Measurements from ENCODE around the gene DHRS13. TPM values are rescaled to one million over a fixed set of nuclear protein-coding genes. Genes with fewer than 3 reads are reported as not detected.

DHRS13 gene
- total RNA-seq, 2 experiments from 2014 or later, result 18.0 to 20.6 TPM

DNA sequence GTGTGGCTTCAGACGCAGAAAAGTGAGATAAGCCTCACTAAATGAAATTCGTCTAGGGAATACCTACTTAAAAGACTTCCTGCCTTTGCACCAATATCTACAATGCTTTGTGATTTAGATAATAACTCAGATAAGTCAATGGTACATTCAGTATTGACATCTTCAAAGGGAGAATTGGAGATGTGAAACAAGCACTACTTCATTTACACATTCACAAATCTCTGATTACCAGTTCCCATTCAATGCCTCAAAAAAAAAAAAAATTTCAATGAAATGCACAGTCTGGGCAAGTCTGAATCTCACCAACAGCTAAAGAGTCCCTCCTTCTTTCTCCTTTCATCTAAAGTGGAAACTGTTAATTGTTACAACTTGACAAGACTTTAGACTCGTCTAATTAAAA lies 44.8 kb upstream of the DHRS13 start:
- H3K4me1 Mint-ChIP-seq (ENCODE audit: low read depth), result peaks cover 59% of the 10 kb centered on the region
- H3K4me3 Mint-ChIP-seq, result peak overlapping the region; percentile 95
- ChIA-PET POLR2A (interaction anchor here (0.7 to 1.2 kb wide), 2 partner anchors 38 to 174 kb away, joined by 4 read pairs; no protein-coding TSS in a partner anchor), CTCF (interaction anchor here (0.7 to 7.3 kb wide), 4 partner anchors 8 to 220 kb away, joined by 3 to 130 read pairs (median 5); partner anchors contain the start of genes NEK8 and TLCD1)
- peaks cover 46% of the 10 kb centered on the region for H3K36me3 Mint-ChIP-seq
- no peak for DNase-seq
- H3K27me3 Mint-ChIP-seq, result no peaks in the 10 kb centered on the region
- no peaks in the 10 kb centered on the region for H3K9me3 Mint-ChIP-seq
- intact Hi-C loops (cut with micrococcal nuclease), result loop anchor here (2.0 kb wide), 1 partner anchor 137 kb away; no protein-coding TSS in a partner anchor
- H3K27ac Mint-ChIP-seq, result peak overlapping the region; percentile 96

DNA sequence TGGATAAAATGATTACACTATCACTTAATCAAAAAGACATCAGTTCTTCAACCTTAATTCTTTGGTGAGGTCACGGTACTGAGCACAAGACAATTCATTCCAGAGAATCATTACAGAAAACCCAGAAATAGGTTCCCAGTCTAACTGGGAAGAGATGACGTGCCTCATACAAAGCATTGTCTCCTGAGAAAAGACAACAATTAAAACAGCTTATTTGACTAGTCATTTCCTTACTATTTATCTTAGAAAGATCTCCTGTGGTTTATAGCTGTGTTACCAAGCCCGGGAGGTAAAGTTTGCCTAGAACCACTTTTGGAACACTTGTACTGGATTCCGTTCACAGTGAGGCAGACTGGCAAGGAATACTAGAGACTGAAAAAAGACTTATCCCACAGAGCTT lies 43.4 kb upstream of the DHRS13 start:
- ChIA-PET POLR2A (interaction anchor here (0.6 to 1.2 kb wide), 5 partner anchors 8 to 219 kb away, joined by 3 to 5 read pairs (median 3); no protein-coding TSS in a partner anchor), CTCF (interaction anchor here (0.7 to 4.3 kb wide), 9 partner anchors 11 to 219 kb away, joined by 3 to 27 read pairs (median 3); partner anchors contain the start of genes DHRS13, NEK8 and TLCD1)
- H3K4me3 Mint-ChIP-seq, result peak overlapping the region; percentile 36
- H3K36me3 Mint-ChIP-seq, result peaks cover 50% of the 10 kb centered on the region
- H3K4me1 Mint-ChIP-seq (ENCODE audit: low read depth), result peaks cover 68% of the 10 kb centered on the region
- H3K27me3 Mint-ChIP-seq, result no peaks in the 10 kb centered on the region
- intact Hi-C loops (cut with micrococcal nuclease), result loop anchor here (1.0 to 2.0 kb wide), 3 partner anchors 20 to 219 kb away; no protein-coding TSS in a partner anchor
- H3K9me3 Mint-ChIP-seq, result no peaks in the 10 kb centered on the region
- no peak for DNase-seq
- peak overlapping the region; percentile 68 for H3K27ac Mint-ChIP-seq

DNA sequence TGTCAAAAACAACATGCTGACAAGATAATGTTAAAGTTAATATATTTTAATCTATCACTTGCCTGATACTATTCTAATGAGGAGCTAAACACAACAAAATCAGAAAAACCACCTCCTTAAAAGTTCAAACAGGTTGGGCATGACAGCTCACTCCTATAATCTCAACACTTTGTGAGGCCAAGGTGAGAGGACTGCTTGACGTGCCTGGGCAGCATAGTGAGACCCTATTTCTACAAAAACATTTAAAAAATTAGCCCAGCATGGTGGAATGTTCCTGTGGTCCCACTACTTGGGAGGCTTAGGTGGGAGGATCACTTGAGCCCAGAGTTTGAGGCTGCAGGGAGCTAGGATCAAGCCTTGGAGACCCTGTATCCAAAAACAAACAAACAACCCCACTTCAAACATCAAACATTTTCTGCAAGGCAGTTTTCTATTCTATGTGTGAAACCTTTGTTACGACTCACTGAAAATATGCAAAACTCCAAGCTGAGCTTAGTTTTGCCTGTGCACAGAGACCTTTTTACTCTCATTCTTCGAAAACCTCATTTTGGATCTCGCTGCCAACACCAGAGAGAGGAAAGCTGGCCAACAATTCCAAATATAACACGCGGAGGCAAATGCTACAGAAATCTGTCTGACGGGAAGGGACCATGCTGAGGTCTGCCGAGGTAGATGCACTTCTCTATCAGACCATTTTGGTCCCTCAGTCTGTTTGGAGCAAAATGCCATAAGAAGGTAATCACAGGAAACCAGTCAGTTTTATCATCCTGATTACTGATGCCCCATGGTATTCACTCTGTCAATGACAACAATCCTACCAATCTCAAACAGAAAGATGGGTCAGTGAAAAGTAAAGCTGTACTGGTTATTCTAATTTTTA lies 42.2 kb upstream of the DHRS13 start:
- intact Hi-C loops (cut with micrococcal nuclease), result no loop called here
- Mint-ChIP-seq H3K27ac (peak overlapping the region; percentile 68), H3K36me3 (peaks cover 45% of the 10 kb centered on the region), H3K27me3 (no peaks in the 10 kb centered on the region), H3K9me3 (no peaks in the 10 kb centered on the region), H3K4me3 (no peak overlapping the region), H3K4me1 (ENCODE audit: low read depth) (peaks cover 79% of the 10 kb centered on the region)
- POLR2A ChIA-PET, result no interaction called here
- DNase-seq, result no peak
- CTCF ChIA-PET, result interaction anchor here (1.1 to 4.3 kb wide), 6 partner anchors 9 to 218 kb away, joined by 3 to 27 read pairs (median 7); partner anchors contain the start of genes DHRS13, NEK8 and TLCD1

DNA sequence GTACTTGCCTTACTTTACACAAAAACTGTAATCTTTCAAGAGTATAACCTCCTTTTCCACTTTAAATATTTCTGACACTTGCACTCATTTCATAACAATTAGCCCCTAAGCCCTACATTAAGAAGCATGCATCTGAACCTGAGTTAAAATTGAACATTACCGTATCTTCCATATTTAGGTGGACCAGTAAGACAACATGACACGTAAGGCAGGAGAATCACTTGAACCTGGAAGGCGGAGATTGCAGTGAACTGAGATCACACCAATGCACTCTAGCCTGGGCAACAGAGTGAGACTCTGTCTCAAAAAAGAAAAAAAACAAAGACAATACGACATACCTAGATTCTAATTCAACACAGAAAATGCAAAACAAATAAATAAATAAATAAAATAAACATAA lies 41.5 kb upstream of the DHRS13 start:
- Mint-ChIP-seq H3K4me1 (ENCODE audit: low read depth) (peaks cover 86% of the 10 kb centered on the region), H3K27ac (peak overlapping the region; percentile 30), H3K4me3 (no peak overlapping the region), H3K36me3 (peaks cover 44% of the 10 kb centered on the region), H3K27me3 (no peaks in the 10 kb centered on the region), H3K9me3 (no peaks in the 10 kb centered on the region)
- intact Hi-C loops (cut with micrococcal nuclease), result no loop called here
- ChIA-PET POLR2A (interaction anchor here (0.8 kb wide), 1 partner anchor 47 kb away, joined by 3 read pairs; the partner anchor contains the start of gene FLOT2), CTCF (interaction anchor here (1.1 to 4.3 kb wide), 7 partner anchors 9 to 217 kb away, joined by 3 to 27 read pairs (median 5); partner anchors contain the start of genes DHRS13, NEK8 and TLCD1)
- DNase-seq, result no peak

DNA sequence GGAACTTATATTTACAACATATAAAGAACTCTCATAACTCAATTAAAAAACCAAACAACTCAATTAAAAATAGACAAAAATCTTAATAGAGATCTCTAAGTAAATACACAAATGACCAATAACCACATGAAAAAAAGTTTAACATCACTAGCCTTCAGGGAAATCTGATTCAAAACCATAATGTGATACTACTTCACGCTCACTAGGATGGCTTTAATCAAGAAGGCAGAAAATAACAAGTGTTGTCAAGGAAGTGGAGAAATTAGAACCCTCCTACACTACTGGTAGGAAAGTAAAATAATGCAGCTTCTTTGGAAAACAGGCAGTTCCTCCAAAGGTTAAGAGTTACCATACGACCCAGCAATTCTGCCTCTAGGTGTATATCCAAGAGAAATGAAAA lies 40.0 kb upstream of the DHRS13 start:
- H3K27me3 Mint-ChIP-seq, result no peaks in the 10 kb centered on the region
- peaks cover 29% of the 10 kb centered on the region for H3K36me3 Mint-ChIP-seq
- ChIA-PET POLR2A (interaction anchor here (0.9 kb wide), 1 partner anchor 216 kb away, joined by 3 read pairs; no protein-coding TSS in a partner anchor), CTCF (interaction anchor here (1.6 to 4.3 kb wide), 3 partner anchors 40 to 215 kb away, joined by 3 to 27 read pairs (median 14); partner anchors contain the start of genes DHRS13, NEK8 and TLCD1)
- H3K27ac Mint-ChIP-seq, result no peak overlapping the region
- H3K9me3 Mint-ChIP-seq, result no peaks in the 10 kb centered on the region
- H3K4me1 Mint-ChIP-seq (ENCODE audit: low read depth), result peaks cover 87% of the 10 kb centered on the region
- intact Hi-C loops (cut with micrococcal nuclease), result no loop called here
- no peak overlapping the region for H3K4me3 Mint-ChIP-seq
- DNase-seq, result no peak

DNA sequence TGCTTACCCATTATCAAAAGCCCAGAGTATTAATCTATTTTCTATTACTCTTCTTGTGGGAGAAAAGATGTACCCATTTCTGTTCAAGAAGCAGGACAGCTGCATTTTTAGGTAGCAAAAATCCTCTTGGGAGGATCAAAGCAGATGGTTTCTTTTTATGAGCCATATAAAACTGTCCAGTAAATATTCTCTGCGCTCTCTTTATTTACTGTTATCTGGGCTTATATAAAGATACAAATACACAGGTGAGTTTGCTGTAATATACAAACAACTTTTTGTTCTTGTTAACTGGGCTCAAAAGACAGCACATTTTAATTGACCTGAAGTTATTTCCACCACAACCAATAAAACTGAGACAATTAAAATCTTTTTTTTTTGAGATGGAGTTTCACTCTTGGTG lies 38.4 kb upstream of the DHRS13 start:
- Mint-ChIP-seq H3K4me1 (ENCODE audit: low read depth) (peaks cover 86% of the 10 kb centered on the region), H3K36me3 (peaks cover 25% of the 10 kb centered on the region), H3K9me3 (no peaks in the 10 kb centered on the region), H3K27me3 (no peaks in the 10 kb centered on the region), H3K27ac (no peak overlapping the region), H3K4me3 (no peak overlapping the region)
- intact Hi-C loops (cut with micrococcal nuclease), result no loop called here
- DNase-seq, result no peak
- ChIA-PET POLR2A (no interaction called here), CTCF (interaction anchor here (0.5 to 1.6 kb wide), 5 partner anchors 11 to 210 kb away, joined by 3 to 6 read pairs (median 5); no protein-coding TSS in a partner anchor)

DNA sequence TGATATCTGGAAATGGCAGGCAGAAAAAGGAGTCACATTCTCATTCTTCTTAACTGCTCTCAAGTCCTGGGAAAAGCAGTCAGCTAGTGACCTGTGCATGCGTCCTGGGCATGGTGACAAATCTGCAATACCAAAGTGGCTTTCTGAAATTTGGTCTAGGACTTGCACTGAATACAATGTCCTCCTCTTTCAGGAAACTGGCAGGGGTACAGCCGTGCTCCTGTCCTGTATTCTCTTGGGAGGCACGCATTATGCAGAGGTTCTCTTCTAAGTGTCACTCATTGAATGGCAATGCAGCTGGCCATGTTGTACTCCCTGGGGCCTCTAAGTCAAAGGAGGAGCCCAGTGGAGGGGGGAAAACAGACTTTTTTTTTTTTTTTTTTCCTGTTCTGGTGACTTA lies 37.8 kb upstream of the DHRS13 start:
- no peak for DNase-seq
- H3K4me3 Mint-ChIP-seq, result no peak overlapping the region
- ChIA-PET CTCF (interaction anchor here (0.5 to 2.3 kb wide), 6 partner anchors 9 to 209 kb away, joined by 3 to 8 read pairs (median 6); no protein-coding TSS in a partner anchor), POLR2A (interaction anchor here (0.6 kb wide), 1 partner anchor 11 kb away, joined by 5 read pairs; the partner anchor contains the start of gene PHF12)
- peaks cover 25% of the 10 kb centered on the region for H3K36me3 Mint-ChIP-seq
- H3K4me1 Mint-ChIP-seq (ENCODE audit: low read depth), result peaks cover 86% of the 10 kb centered on the region
- peak overlapping the region; percentile 64 for H3K27ac Mint-ChIP-seq
- intact Hi-C loops (cut with micrococcal nuclease), result no loop called here
- no peaks in the 10 kb centered on the region for H3K27me3 Mint-ChIP-seq
- no peaks in the 10 kb centered on the region for H3K9me3 Mint-ChIP-seq

DNA sequence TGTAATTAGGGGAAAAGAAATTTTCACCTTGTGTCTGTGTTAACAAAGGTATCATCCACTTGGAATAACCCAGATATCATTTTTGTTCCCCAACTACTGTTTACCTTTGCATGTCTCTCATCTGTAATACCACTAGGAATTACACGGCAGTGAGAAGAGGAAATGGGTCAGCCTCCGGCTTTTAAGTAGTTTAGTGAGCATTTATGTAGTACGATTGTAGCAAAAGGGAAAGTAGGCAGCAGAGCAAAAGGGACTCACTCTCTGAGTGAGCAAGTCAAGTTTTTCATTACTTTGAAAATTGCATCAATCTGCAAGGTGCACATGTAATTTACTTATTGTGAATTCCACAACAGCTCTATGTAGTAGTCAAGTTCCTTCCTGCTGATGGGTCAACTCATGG lies 37.3 kb upstream of the DHRS13 start:
- H3K4me3 Mint-ChIP-seq, result no peak overlapping the region
- intact Hi-C loops (cut with micrococcal nuclease), result no loop called here
- H3K9me3 Mint-ChIP-seq, result no peaks in the 10 kb centered on the region
- POLR2A ChIA-PET, result interaction anchor here (0.6 kb wide), 1 partner anchor 11 kb away, joined by 5 read pairs; the partner anchor contains the start of gene PHF12
- H3K4me1 Mint-ChIP-seq (ENCODE audit: low read depth), result peaks cover 84% of the 10 kb centered on the region
- CTCF ChIA-PET, result interaction anchor here (0.6 to 2.3 kb wide), 5 partner anchors 9 to 177 kb away, joined by 3 to 8 read pairs (median 5); no protein-coding TSS in a partner anchor
- no peaks in the 10 kb centered on the region for H3K27me3 Mint-ChIP-seq
- peaks cover 25% of the 10 kb centered on the region for H3K36me3 Mint-ChIP-seq
- peak overlapping the region; percentile 64 for H3K27ac Mint-ChIP-seq
- DNase-seq, result no peak

DNA sequence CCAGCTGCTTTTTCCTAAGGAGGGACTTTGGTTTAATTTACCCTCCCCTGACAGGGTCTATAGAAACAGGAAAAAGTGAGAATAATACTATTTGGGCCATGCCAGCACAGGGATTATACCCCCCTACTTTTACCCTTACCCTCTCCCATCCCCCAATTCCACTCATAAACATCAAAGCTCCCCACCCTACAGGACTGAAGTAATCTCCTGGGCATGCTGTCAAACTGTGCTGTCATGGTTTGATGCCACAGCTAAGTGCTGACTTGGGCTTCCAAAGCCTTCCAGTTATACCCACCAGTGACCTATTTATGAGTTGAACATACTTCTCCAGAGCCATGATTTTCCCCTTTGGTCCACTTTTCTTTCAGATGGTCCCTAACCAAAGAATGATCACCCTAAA lies 35.7 kb upstream of the DHRS13 start:
- H3K4me1 Mint-ChIP-seq (ENCODE audit: low read depth), result peaks cover 79% of the 10 kb centered on the region
- no peak overlapping the region for H3K4me3 Mint-ChIP-seq
- no peak overlapping the region for H3K27ac Mint-ChIP-seq
- intact Hi-C loops (cut with micrococcal nuclease), result no loop called here
- H3K27me3 Mint-ChIP-seq, result no peaks in the 10 kb centered on the region
- DNase-seq, result no peak
- H3K9me3 Mint-ChIP-seq, result no peaks in the 10 kb centered on the region
- H3K36me3 Mint-ChIP-seq, result peaks cover 17% of the 10 kb centered on the region
- POLR2A ChIA-PET, result interaction anchor here (1.0 to 1.3 kb wide), 2 partner anchors 8 to 11 kb away, joined by 3 to 4 read pairs; no protein-coding TSS in a partner anchor
- CTCF ChIA-PET, result interaction anchor here (1.0 to 2.3 kb wide), 7 partner anchors 11 to 212 kb away, joined by 3 to 8 read pairs (median 6); partner anchors contain the start of gene TLCD1

GRCh38 chr17:28937044-28937729 lies 34.3 kb upstream of the DHRS13 start:
- Mint-ChIP-seq H3K27ac (no peak overlapping the region), H3K4me3 (no peak overlapping the region), H3K9me3 (no peaks in the 10 kb centered on the region), H3K36me3 (peaks cover 11% of the 10 kb centered on the region), H3K4me1 (ENCODE audit: low read depth) (peaks cover 76% of the 10 kb centered on the region), H3K27me3 (no peaks in the 10 kb centered on the region)
- CTCF ChIA-PET, result interaction anchor here (0.8 to 2.2 kb wide), 7 partner anchors 10 to 210 kb away, joined by 3 to 7 read pairs (median 4); no protein-coding TSS in a partner anchor
- intact Hi-C loops (cut with micrococcal nuclease), result no loop called here
- DNase-seq, result no peak
- POLR2A ChIA-PET, result interaction anchor here (1.3 kb wide), 1 partner anchor 15 kb away, joined by 5 read pairs; the partner anchor contains the start of gene PHF12
